ENCODE results near the gene C1orf232. TPM values are rescaled to one million over a fixed set of nuclear protein-coding genes. Genes with fewer than 3 reads are reported as not detected.

The C1orf232 gene
- total and polyA plus RNA-seq, 2 of the 8 experiments (the other 6 are each of a cell fraction or from before 2014, with no cell fraction given) = not detected

DNA sequence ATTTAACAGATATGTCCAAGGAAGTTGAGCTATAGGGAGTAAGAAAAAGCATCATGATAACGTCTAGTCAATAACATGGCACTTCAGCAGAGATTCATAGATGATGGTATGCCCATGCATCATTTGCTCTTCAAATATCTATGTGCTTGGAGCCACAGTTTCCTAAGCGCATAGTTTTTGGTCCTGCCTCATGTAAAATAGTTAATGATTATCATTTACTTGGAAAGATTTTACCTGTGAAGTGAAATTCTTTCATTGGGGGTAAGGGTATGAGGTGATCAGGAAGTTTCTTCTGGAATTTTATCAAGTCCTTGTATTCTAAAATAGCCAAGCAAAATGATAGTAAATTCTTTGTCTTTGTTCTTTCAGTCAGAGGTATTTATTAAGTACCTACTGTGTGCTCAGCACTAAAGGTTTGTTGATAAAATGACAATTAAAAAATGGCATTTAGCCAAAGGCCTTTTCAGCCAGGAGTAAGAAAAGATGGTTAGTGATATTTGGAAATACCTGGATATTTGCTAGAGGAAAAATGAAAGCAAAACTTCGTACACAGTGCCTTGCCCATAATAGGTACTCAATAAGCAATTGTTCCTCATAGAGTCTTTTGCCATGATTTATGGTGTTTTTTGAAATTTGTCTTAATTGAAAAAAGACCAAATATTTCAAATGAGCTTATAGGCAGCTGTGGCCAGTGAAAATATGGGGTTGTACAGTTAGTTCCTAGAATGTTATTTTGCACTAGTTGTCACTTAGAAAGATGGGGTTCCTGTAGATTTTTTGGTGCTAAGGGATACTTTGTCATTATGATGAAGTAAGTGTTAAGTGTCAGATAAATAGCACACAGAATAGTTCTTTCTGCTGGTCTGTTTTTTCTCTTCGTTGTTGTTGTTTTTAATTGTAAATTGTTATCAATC, 44.1 kb downstream of the C1orf232 start (continued):
- TF ChIP-seq, protein P1, sequence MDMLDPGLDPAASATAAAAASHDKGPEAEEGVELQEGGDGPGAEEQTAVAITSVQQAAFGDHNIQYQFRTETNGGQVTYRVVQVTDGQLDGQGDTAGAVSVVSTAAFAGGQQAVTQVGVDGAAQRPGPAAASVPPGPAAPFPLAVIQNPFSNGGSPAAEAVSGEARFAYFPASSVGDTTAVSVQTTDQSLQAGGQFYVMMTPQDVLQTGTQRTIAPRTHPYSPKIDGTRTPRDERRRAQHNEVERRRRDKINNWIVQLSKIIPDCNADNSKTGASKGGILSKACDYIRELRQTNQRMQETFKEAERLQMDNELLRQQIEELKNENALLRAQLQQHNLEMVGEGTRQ (IDR thresholded peaks at IDR 0.05; ENCODE audit: low read length) = no peak
- TF ChIP-seq HDAC2 (IDR thresholded peaks at IDR 0.05; ENCODE audit: borderline replicate concordance in 1 of 2, low read depth in 2 of 2, low read length in 2 of 2) = no peak
- TF ChIP-seq SUZ12 (IDR thresholded peaks at IDR 0.05; ENCODE audit: low read length) = no peak
- TF ChIP-seq, protein P2, sequence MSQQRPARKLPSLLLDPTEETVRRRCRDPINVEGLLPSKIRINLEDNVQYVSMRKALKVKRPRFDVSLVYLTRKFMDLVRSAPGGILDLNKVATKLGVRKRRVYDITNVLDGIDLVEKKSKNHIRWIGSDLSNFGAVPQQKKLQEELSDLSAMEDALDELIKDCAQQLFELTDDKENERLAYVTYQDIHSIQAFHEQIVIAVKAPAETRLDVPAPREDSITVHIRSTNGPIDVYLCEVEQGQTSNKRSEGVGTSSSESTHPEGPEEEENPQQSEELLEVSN (IDR thresholded peaks at IDR 0.05) = no peak
- TF ChIP-seq ASH2L (IDR thresholded peaks at IDR 0.05; ENCODE audit: low read length) = no peak

All from H1 (cell line).